Fibroblast of the aortic adventitia (primary cell): Measurements from ENCODE around the gene SCARF2. TPM values are rescaled to one million over a fixed set of nuclear protein-coding genes. Genes with fewer than 3 reads are reported as not detected.

ENCODE experiments used
- DNase-seq: peaks from one replicate; pipeline ENCODE4 v3.0.0-alpha.2; 2010; ENCODE audit warnings: low read depth
- H3K4me3 ChIP-seq: 2 replicates; pipeline ENCODE4 v1.5.1; 2011; ENCODE audit warnings: low read depth, mild to moderate bottlenecking, control low read depth, low read length, moderate library complexity
- CTCF ChIP-seq: IDR thresholded peaks from 2 replicates; pipeline ENCODE4 v1.5.1; 2011; ENCODE audit warnings: mild to moderate bottlenecking, low read length, control low read depth, inconsistent platforms; ENCODE audit not compliant: insufficient read depth
- total RNA-seq: library from RNA; depleted of rRNA; stranded (reverse); fragments of >200 nt; gene quantifications from 2 replicates; pipeline ENCODE4 v1.2.3, GENCODE V29; 2012; ENCODE audit warnings: low replicate concordance

SCARF2 gene
- total RNA-seq, 1 donor = 11.8 TPM

DNA sequence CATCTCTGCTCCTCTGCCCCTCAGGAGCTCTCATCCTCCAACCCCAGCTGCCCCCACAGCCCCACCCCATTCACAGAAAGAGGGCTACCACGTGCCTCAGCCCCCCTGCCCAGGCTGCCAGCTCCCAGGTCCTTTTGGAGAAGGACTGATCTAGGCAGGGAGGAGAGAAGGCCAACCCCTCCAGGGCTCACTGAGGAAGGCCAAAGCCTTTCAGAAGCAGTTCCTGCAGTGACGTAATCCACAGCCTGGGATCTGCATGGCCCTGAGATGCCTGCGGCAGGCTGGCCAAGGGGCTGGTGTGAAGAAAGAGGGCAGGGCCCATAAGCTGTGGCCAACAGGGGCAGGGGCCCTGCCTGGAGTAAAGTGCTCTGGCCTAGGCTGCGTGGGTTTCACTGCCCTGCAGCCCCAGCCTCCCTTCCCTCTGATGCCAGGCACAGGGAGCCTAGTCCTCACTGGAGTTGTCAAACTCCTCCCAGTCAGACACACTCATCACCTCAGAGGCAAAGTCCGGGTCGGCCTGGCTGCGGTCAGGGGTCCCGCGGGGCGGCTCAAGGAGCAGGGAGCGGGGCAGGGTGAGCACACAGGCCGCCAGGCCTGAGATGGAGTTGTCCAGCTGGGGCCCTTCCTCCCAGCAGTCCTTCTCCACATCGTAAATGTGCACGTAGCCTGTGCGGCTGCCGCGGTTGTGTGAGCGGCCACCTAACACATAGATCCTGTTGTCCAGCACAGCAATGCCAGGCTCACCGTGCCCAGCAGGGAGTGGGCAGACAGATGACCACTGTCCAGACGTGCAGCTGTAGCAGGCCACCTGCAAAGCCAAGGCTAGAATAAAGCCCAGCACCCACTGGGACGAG is 4.2 kb upstream of the SCARF2 start:
- no peak for TF ChIP-seq CTCF
- H3K4me3 ChIP-seq = no peak overlapping the region
- peak; percentile 42 for DNase-seq

DNA sequence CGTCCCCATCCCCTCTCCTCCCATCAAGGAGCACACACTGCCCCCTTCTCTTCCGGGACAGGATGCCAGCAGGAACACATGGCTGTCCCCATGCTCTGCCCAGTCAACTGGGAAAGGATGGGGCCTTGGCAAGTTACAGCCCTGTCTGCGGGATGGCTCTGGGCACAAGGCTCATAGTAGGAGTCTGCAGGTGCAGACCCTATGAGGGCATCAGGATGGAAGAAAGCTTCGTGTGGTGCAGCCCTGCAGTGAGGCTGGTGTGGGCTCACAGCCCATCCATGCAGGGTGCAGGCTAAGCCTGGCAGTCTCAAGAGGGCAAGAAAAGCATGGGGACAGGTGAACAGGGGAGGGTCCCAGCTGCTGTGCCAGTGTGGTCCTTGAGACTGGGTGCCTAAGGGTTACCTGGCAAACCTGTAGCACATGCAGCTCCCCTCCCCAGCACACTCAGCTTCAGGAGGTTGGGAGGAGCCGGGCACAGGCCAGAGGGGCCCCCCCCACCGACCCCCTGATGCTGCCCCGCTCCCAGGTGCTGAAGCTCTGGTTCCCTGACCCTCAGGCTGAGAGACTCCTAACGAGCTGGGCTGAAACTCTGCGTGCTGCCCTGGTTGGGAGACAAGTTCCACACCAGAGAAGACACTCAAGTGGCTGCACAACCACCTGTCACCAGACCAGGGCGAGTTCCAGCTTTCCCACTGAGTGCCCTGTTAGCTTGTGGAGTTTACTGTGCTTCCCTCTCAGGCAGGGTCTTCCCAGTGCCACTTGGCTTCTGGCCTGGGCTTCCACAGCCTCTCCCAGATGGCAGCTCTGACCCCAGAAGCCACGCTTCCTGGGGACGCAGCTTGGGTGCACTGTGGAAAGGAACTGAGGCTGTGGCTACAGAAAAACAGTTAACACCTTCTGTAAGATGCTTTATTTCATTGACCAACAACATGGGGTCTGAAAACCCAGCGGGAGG is 3.3 kb upstream of the SCARF2 start:
- no peak for TF ChIP-seq CTCF
- no peak overlapping the region for H3K4me3 ChIP-seq
- no peak for DNase-seq

GRCh38 chr22:20439928-20440575 is 2.4 kb upstream of the SCARF2 start:
- DNase-seq = no peak

DNA sequence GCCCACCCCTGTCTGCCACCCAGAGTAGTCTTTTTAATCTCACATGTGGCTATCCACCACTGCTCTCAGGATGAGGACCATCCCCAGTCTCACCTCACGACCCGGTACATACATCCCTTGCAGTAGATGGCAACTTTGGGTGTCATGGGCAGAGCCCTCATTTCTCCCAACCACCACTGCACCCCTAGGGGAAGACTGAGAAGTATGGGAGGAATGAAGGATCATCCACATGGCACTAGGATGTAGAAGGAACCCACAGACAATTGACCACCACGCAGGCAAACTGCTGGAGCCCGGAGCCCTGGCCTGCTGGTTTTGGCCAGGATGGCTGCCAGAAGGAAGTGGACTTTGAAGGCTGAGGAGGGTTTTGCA is 1.9 kb upstream of the SCARF2 start:
- TF ChIP-seq CTCF = no peak
- DNase-seq = no peak
- H3K4me3 ChIP-seq = no peak overlapping the region

More at GRCh38 chr22:20439928-20440575, 2.4 kb upstream of the SCARF2 start:
- TF ChIP-seq CTCF = no peak
- H3K4me3 ChIP-seq = no peak overlapping the region

DNA sequence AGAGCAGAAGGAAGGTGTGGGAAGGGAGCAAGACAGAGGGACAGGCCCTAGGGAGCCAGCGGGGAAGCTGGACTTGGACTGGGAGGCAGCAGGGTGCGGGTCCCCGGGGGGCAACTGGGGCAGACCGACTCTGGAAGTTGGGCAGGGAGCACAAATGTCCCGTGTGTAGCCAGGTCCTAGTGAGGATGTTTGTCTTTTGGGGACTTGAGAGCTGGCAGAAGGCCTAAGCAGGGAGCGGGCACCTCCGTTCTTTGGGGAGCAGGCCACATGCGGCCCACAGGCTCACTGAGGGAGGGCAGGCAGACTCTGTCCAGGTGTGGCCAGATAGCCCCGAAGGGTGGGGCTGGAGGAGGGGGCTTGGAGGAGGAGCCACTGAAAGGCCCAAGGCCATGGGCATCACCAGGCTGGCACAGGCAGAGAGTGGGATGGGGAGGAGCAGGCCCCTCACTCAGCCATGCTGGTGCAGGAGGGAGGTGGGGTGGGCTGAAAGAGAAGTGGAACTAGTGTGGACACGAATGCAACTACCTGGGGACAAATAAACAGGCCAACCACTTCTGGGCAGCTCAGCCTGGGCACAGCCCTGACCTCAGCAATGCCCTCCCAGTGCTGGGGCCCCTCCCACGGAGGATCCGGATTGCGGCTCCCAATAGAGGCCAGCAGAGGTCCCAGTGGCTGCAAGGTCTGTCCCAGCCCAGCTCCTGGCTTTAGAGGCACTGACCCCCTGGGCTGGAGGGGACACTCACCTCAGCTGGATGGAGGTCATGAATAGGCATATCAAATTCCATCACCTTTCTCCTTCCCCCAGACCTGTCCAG is 1.3 kb upstream of the SCARF2 start:
- peak overlapping the region; percentile 91 for H3K4me3 ChIP-seq
- DNase-seq = no peak
- peak; percentile 52 for TF ChIP-seq CTCF

GRCh38 chr22:20438427-20438677 is 727 bp upstream of the SCARF2 start:
- H3K4me3 ChIP-seq = peak overlapping the region; percentile 91
- no peak for TF ChIP-seq CTCF
- DNase-seq = no peak
